BJ (cell line): ENCODE data around the gene DBNDD1. TPM values are rescaled to one million over a fixed set of nuclear protein-coding genes. Genes with fewer than 3 reads are reported as not detected.

Experiments
- CTCF ChIA-PET: fragments of 350-600 bp; formaldehyde crosslinking; extraction: SDS; loops from one replicate; lab custom pipeline; 2021; ENCODE audit warnings: antibody characterized with exemption, inconsistent platforms; lab: Yijun Ruan, JAX
- POLR2A ChIA-PET: fragments of 300-600 bp; sonication (Branson Sonifier 250); formaldehyde crosslinking; extraction: SDS; loops from one replicate; lab custom pipeline; 2021; ENCODE audit warnings: antibody characterized with exemption; lab: Charles Lee
- DNase-seq: peaks from one replicate; pipeline ENCODE4 v3.0.0-alpha.2; 2011; ENCODE audit warnings: low read depth
- H3K27me3 ChIP-seq: 2 replicates; pipeline ENCODE4 v1.6.0; 2011; ENCODE audit warnings: low read length; ENCODE audit not compliant: control insufficient read depth, insufficient read depth
- H3K36me3 ChIP-seq: 2 replicates; pipeline ENCODE4 v1.5.1; 2011; ENCODE audit warnings: low read length; ENCODE audit not compliant: control insufficient read depth, insufficient read depth
- H3K4me3 ChIP-seq: 2 replicates; pipeline ENCODE4 v1.5.1; 2011; ENCODE audit warnings: low read depth, mild to moderate bottlenecking, control low read depth, low read length
- polyA plus RNA-seq: library from polyadenylated mRNA; depleted of rRNA; stranded (reverse); fragments of >200 nt; gene quantifications from 2 replicates; pipeline ENCODE4 v1.2.3, GENCODE V29; 2011
- TF ChIP-seq, protein P1 (sequence below): IDR thresholded peaks from 2 replicates; pipeline ENCODE4 v1.5.1; 2011; ENCODE audit warnings: low read depth, mild to moderate bottlenecking, control low read depth, inconsistent platforms, low read length, moderate library complexity; ENCODE audit not compliant: insufficient read depth

The DBNDD1 gene
- polyA plus RNA-seq, 1 experiment: 4.6 TPM

GRCh38 chr16:90042946-90043514 is 23.8 kb upstream of the DBNDD1 start:
- ChIA-PET POLR2A (no interaction called here), CTCF (interaction anchor here (1.0 kb wide), 1 partner anchor 41 kb away, joined by 3 read pairs; no protein-coding TSS in a partner anchor)
- Histone ChIP-seq H3K4me3 (no peak overlapping the region), H3K36me3 (peaks cover 25% of the 10 kb centered on the region), H3K27me3 (no peaks in the 10 kb centered on the region)
- TF ChIP-seq, protein P1, sequence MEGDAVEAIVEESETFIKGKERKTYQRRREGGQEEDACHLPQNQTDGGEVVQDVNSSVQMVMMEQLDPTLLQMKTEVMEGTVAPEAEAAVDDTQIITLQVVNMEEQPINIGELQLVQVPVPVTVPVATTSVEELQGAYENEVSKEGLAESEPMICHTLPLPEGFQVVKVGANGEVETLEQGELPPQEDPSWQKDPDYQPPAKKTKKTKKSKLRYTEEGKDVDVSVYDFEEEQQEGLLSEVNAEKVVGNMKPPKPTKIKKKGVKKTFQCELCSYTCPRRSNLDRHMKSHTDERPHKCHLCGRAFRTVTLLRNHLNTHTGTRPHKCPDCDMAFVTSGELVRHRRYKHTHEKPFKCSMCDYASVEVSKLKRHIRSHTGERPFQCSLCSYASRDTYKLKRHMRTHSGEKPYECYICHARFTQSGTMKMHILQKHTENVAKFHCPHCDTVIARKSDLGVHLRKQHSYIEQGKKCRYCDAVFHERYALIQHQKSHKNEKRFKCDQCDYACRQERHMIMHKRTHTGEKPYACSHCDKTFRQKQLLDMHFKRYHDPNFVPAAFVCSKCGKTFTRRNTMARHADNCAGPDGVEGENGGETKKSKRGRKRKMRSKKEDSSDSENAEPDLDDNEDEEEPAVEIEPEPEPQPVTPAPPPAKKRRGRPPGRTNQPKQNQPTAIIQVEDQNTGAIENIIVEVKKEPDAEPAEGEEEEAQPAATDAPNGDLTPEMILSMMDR: no peak
- no peak for DNase-seq

DNA sequence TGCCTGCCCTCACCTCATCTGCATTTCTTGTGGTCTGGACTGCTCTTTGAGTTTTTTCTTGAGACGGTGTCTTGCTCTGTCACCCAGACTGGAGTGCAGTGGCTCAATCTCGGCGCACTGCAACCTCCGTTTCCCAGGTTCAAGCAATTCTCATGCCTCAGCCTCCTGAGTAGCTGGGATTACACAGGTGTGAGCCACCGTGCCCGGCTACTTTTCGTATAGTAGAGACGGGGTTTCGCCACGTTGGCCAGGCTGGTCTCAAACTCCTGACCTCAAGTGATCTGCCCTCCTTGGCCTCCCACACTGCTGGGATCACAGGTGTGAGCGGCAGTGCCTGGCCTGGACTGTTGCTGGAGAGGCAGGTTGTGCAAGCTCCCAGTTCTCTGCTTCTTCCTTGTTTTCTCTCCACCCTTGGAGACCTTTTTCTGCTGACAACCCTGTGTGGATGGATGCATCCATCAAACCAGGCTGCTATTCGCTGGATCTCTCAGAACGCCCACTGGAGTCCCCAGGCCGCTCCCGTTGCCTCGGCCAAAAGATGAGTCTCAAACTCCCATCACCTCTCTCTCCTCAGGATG is 22.7 kb upstream of the DBNDD1 start:
- TF ChIP-seq, protein P1: no peak
- H3K36me3 ChIP-seq: peaks cover 35% of the 10 kb centered on the region
- ChIA-PET CTCF (interaction anchor here (1.0 kb wide), 1 partner anchor 42 kb away, joined by 3 read pairs; no protein-coding TSS in a partner anchor), POLR2A (no interaction called here)
- H3K4me3 ChIP-seq: no peak overlapping the region
- no peak for DNase-seq
- H3K27me3 ChIP-seq: no peaks in the 10 kb centered on the region

DNA sequence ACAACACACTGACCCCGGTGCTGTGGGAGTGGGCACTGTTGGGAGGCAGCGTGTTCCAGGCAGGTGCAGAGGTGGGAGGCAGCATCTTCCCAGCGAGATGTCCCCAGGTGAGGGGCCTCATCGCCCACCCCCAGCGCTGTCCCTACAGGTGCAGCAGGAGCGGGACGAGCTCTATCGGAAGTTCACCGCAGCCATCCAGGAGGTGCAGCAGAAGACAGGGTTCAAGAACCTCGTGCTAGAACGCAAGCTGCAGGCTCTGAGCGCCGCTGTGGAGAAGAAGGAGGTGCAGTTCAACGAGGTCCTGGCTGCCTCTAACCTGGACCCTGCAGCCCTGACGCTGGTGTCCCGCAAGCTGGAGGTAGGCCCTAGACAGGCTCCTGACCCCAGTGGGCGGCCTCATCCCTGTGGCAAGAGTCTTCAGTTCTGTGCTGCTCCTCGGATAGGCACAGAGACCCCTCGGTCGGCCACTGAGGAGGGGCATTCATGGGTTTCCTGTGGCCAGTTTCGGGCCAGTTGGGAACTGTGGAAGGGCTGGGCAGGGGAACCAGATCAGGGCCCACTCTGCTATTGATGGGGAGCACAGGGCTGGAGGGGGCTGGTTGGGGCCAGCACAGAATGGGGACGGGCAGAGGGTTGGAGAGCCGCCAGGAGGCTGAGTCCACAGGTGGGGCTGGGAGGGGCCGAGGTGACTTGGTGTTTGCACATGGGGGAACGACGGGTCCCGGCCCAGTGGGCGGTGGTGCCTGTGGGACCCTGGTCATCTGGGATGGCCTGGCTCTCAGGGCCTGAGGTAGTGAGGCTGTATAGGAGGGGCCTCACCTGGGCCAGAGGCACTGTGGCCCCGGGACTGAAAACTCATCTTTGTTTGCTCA is 21.1 kb upstream of the DBNDD1 start:
- Histone ChIP-seq H3K4me3 (no peak overlapping the region), H3K36me3 (peaks cover 42% of the 10 kb centered on the region), H3K27me3 (no peaks in the 10 kb centered on the region)
- no peak for DNase-seq
- TF ChIP-seq, protein P1: no peak
- ChIA-PET POLR2A (no interaction called here), CTCF (interaction anchor here (1.2 kb wide), 1 partner anchor 42 kb away, joined by 3 read pairs; no protein-coding TSS in a partner anchor)

GRCh38 chr16:90037276-90037675 is 18.0 kb upstream of the DBNDD1 start:
- Histone ChIP-seq H3K4me3 (no peak overlapping the region), H3K36me3 (peaks cover 32% of the 10 kb centered on the region), H3K27me3 (no peaks in the 10 kb centered on the region)
- DNase-seq: no peak
- ChIA-PET POLR2A (no interaction called here), CTCF (no interaction called here)
- TF ChIP-seq, protein P1: no peak

- Histone ChIP-seq H3K36me3 (peaks cover 34% of the 10 kb centered on the region), H3K27me3 (no peaks in the 10 kb centered on the region), H3K4me3 (no peak overlapping the region)
- DNase-seq: no peak
- TF ChIP-seq, protein P1: no peak
- POLR2A ChIA-PET: no interaction called here
- CTCF ChIA-PET: no interaction called here
Observed at GRCh38 chr16:90035902-90036301, 16.6 kb upstream of the DBNDD1 start.
